B cell (primary cell): ENCODE measurements around the gene DOCK1. TPM values are rescaled to one million over a fixed set of nuclear protein-coding genes. Genes with fewer than 3 reads are reported as not detected.

Experiments used
- ATAC-seq: fragments of 200-7000 bp; cut with Tn5 transposase; one replicate; pipeline ENCODE4 v1.10.0; 2021; ENCODE audit warnings: low read depth, mild to moderate bottlenecking, moderate number of reproducible peaks, moderate library complexity
- CTCF ChIA-PET: fragments of 350-600 bp; sonication (Branson Sonifier 250); formaldehyde crosslinking; loops from one replicate; lab custom pipeline; 2021; ENCODE audit warnings: antibody characterized with exemption, inconsistent platforms; lab: Charles Lee
- POLR2A ChIA-PET: fragments of 350-600 bp; sonication (Branson Sonifier 250); formaldehyde crosslinking; loops from one replicate; lab custom pipeline; 2021; ENCODE audit warnings: antibody characterized with exemption; lab: Charles Lee
- DNase-seq: peaks from one replicate; pipeline ENCODE4 v3.0.0; 2013
- H2AFZ ChIP-seq: 2 replicates; pipeline ENCODE4 v1.6.1; 2012; ENCODE audit warnings: mild to moderate bottlenecking, low read depth, low read length; ENCODE audit not compliant: insufficient read depth, poor library complexity, severe bottlenecking
- H3K27ac ChIP-seq, 2 donors: 1 replicate in 1 of 2; 2 replicates in 1 of 2; pipeline ENCODE4 v1.5.1; 2012 to 2013; ENCODE audit warnings: low read length in 2 of 2, mild to moderate bottlenecking in 2 of 2, moderate library complexity in 1 of 2
- H3K27me3 ChIP-seq, 4 experiments: fragments of 200-600 bp in 1 of 4; sonication (generic) in 1 of 4; replicated peaks in 1 of 4; 1 replicate in 2 of 4; 2 replicates in 2 of 4; pipeline versions ENCODE4 v1.6.1 to v1.7.0; 2013 to 2016; ENCODE audit warnings: low read length in 3 of 4, mild to moderate bottlenecking in 2 of 4, mixed read lengths in 1 of 4, moderate library complexity in 1 of 4; ENCODE audit not compliant: insufficient read depth in 4 of 4, control insufficient read depth in 3 of 4; ENCODE audit errors: control extremely low read depth in 1 of 4
- H3K36me3 ChIP-seq, 2 experiments: replicated peaks in 1 of 2; 1 replicate in 1 of 2; 2 replicates in 1 of 2; pipeline versions ENCODE4 v1.6.1 to v1.7.1; 2013; ENCODE audit warnings: low read length in 1 of 2; ENCODE audit not compliant: insufficient read depth in 2 of 2, control insufficient read depth in 1 of 2; ENCODE audit errors: control extremely low read depth in 1 of 2, extremely low read depth in 1 of 2
- H3K4me1 ChIP-seq, 2 donors: fragments of 200-600 bp in 1 of 2; sonication (generic) in 1 of 2; 1 replicate in 1 of 2; 2 replicates in 1 of 2; pipeline versions ENCODE4 v1.5.1 to v1.6.1; 2013 to 2017; ENCODE audit warnings: low read length in 2 of 2; ENCODE audit not compliant: control insufficient read depth in 2 of 2, insufficient read depth in 2 of 2
- H3K4me2 ChIP-seq: replicated peaks from 2 replicates; pipeline ENCODE3; 2012; ENCODE audit warnings: mild to moderate bottlenecking, low read depth, low read length; ENCODE audit not compliant: poor library complexity, severe bottlenecking
- H3K4me3 ChIP-seq, 5 experiments: fragments of 200-600 bp in 1 of 5; sonication (generic) in 1 of 5; 1 replicate in 3 of 5; 2 replicates in 2 of 5; pipeline versions ENCODE4 v1.5.1 to v1.7.0; 2011 to 2016; ENCODE audit warnings: low read length in 4 of 5, mild to moderate bottlenecking in 4 of 5, low read depth in 2 of 5, control low read depth in 1 of 5, moderate library complexity in 1 of 5; ENCODE audit not compliant: insufficient read depth in 1 of 5; ENCODE audit errors: control extremely low read depth in 1 of 5, extremely low read depth in 1 of 5
- H3K79me2 ChIP-seq: fragments of 200-600 bp; sonication (generic); one replicate; pipeline ENCODE4 v1.6.0; 2016; ENCODE audit warnings: low read length; ENCODE audit not compliant: control insufficient read depth, insufficient read depth
- H3K9ac ChIP-seq: fragments of 200-600 bp; sonication (generic); 2 replicates; pipeline ENCODE4 v1.6.1; 2017; ENCODE audit warnings: mild to moderate bottlenecking, low read length, moderate library complexity
- H3K9me3 ChIP-seq, 3 donors: one replicate each; pipeline versions ENCODE4 v1.6.1 to v1.7.1; 2013; ENCODE audit warnings: low read length in 2 of 3; ENCODE audit not compliant: control insufficient read depth in 2 of 3, insufficient read depth in 1 of 3; ENCODE audit errors: control extremely low read depth in 1 of 3
- H4K20me1 ChIP-seq: 2 replicates; pipeline ENCODE4 v1.6.0; 2012; ENCODE audit warnings: mild to moderate bottlenecking, low read length; ENCODE audit not compliant: insufficient read depth, control insufficient read depth, poor library complexity, severe bottlenecking
- H3K27ac Mint-ChIP-seq: one replicate; pipeline ENCODE4 v1.8.0; 2021; ENCODE audit warnings: mixed read lengths
- H3K27me3 Mint-ChIP-seq: one replicate; pipeline ENCODE4 v1.8.0; 2021; ENCODE audit warnings: mixed read lengths
- H3K4me1 Mint-ChIP-seq: one replicate; pipeline ENCODE4 v1.8.0; 2021; ENCODE audit warnings: mixed read lengths
- H3K4me3 Mint-ChIP-seq: one replicate; pipeline ENCODE4 v1.8.0; 2021; ENCODE audit warnings: mixed read lengths
- H3K9me3 Mint-ChIP-seq: one replicate; pipeline ENCODE4 v1.8.0; 2022; ENCODE audit warnings: mixed read lengths; ENCODE audit not compliant: insufficient read depth
- EZH2 ChIP-seq: IDR thresholded peaks from 2 replicates; pipeline ENCODE4 v1.6.1; 2012; ENCODE audit warnings: borderline replicate concordance, low read depth, mild to moderate bottlenecking, moderate library complexity, low read length; ENCODE audit not compliant: insufficient read depth, poor library complexity, severe bottlenecking
- WGBS: methylation state at CpG from one replicate; pipeline ENCODE4 v1.1.5; 2013; ENCODE audit warnings: missing lambda C conversion rate; ENCODE audit not compliant: insufficient coverage; 5-methylcytosine and 5-hydroxymethylcytosine counted together
- intact Hi-C: fragments of 100-400 bp; cut with micrococcal nuclease; formaldehyde crosslinking; loops from one replicate; pipeline ENCODE4 v1.10.0; 2022
- polyA plus RNA-seq: library from polyadenylated mRNA; depleted of rRNA; stranded (reverse); fragments of >200 nt; gene quantifications from 2 replicates; pipeline ENCODE4 v1.2.3, GENCODE V29; 2012
- total RNA-seq, 2 donors: library from RNA; stranded (reverse); fragments of 120-200 nt in 1 of 2; gene quantifications; 1 replicate in 1 of 2; 2 replicates in 1 of 2; pipeline versions ENCODE4 v1.2.3 to v1.2.4, GENCODE V29; 2013 to 2022
- TF ChIP-seq, protein P1 (sequence below): fragments of 200-600 bp; IDR thresholded peaks from one replicate; pipeline ENCODE4 v1.8.0; 2022; ENCODE audit warnings: antibody characterized with exemption, mild to moderate bottlenecking

DOCK1 gene
- total and polyA plus RNA-seq, 2 donors (not counting 1 experiment from before 2014, with no cell fraction given), result not detected

DNA sequence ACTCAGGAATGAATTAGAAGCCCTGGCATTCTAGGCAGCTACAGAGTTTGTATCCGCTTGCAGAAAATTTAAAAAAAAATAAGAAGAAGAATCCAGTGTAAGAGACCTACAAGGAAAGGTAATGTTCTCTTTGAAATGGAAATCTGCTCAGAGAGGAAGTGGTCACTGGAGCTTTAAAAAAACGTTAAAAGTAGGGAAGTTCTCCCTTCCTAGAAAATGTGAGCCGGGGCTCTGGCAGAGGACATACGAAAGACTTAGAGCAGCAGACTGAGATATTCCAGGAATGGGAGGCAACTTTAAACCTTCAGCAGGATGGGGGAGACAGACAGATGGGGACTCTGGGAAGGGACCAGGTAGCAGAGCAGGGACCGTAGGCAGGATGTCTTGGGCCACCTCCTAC is 494.4 kb downstream of the DOCK1 start:
- no peaks in the 10 kb centered on the region for H3K36me3 ChIP-seq
- no peaks in the 10 kb centered on the region for H3K4me1 Mint-ChIP-seq
- no peaks in the 10 kb centered on the region for H4K20me1 ChIP-seq
- no peak overlapping the region for H3K4me3 ChIP-seq
- no peaks in the 10 kb centered on the region for H3K27me3 ChIP-seq
- 21% methylated on average over 3 of the region's 5 CpGs for WGBS
- no peak overlapping the region for H3K9ac ChIP-seq
- intact Hi-C loops, result no loop called here
- no peak overlapping the region for H3K27ac ChIP-seq
- H3K9me3 Mint-ChIP-seq, result peaks cover 3% of the 10 kb centered on the region
- H3K4me3 Mint-ChIP-seq, result no peak overlapping the region
- H2AFZ ChIP-seq, result no peak overlapping the region
- POLR2A ChIA-PET, result no interaction called here
- H3K27me3 Mint-ChIP-seq, result no peaks in the 10 kb centered on the region
- no peak overlapping the region for H3K4me2 ChIP-seq
- no peak overlapping the region for H3K27ac Mint-ChIP-seq
- H3K79me2 ChIP-seq, result no peaks in the 10 kb centered on the region
- CTCF ChIA-PET, result no interaction called here
- ATAC-seq (no peak), DNase-seq (no peak)
- H3K9me3 ChIP-seq, result peaks cover 0 to 21% (median 0%) of the 10 kb centered on the region in 3 donors
- TF ChIP-seq, protein P1, sequence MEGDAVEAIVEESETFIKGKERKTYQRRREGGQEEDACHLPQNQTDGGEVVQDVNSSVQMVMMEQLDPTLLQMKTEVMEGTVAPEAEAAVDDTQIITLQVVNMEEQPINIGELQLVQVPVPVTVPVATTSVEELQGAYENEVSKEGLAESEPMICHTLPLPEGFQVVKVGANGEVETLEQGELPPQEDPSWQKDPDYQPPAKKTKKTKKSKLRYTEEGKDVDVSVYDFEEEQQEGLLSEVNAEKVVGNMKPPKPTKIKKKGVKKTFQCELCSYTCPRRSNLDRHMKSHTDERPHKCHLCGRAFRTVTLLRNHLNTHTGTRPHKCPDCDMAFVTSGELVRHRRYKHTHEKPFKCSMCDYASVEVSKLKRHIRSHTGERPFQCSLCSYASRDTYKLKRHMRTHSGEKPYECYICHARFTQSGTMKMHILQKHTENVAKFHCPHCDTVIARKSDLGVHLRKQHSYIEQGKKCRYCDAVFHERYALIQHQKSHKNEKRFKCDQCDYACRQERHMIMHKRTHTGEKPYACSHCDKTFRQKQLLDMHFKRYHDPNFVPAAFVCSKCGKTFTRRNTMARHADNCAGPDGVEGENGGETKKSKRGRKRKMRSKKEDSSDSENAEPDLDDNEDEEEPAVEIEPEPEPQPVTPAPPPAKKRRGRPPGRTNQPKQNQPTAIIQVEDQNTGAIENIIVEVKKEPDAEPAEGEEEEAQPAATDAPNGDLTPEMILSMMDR, result no peak
- TF ChIP-seq EZH2, result no peak
- H3K4me1 ChIP-seq, result no peaks in the 10 kb centered on the region

DNA sequence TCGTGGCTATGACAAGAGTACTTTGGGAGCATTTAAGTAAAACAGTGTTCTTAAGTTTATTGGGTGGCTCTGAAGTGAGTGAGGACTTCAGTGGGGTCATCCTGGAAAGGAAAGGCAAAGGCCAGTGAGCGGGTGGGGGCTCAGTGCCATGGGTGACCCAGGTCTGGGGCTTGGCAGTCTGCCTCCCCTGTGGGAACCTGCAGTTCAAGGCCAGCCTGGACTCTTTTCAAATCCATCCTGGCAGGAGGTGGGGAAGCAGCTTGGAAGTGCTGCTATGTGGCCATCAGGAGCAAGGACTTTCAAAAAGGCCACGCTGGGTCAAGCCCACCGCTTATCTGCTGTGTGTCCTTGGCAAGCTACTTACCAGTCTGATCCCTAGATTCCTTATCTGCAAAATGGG is 495.0 kb downstream of the DOCK1 start:
- Mint-ChIP-seq H3K4me3 (no peak overlapping the region), H3K4me1 (no peaks in the 10 kb centered on the region), H3K27me3 (no peaks in the 10 kb centered on the region), H3K27ac (no peak overlapping the region), H3K9me3 (peaks cover 3% of the 10 kb centered on the region)
- DNase-seq, result no peak
- TF ChIP-seq, protein P1, result no peak
- TF ChIP-seq EZH2, result no peak
- Histone ChIP-seq H3K9me3 (peaks cover 0 to 21% (median 0%) of the 10 kb centered on the region in 3 donors), H3K9ac (no peak overlapping the region), H3K36me3 (no peaks in the 10 kb centered on the region), H3K79me2 (no peaks in the 10 kb centered on the region), H3K4me3 (no peak overlapping the region), H3K4me2 (no peak overlapping the region), H4K20me1 (no peaks in the 10 kb centered on the region), H3K27me3 (no peaks in the 10 kb centered on the region), H3K4me1 (no peaks in the 10 kb centered on the region), H3K27ac (no peak overlapping the region), H2AFZ (no peak overlapping the region)
- ATAC-seq, result no peak
- POLR2A ChIA-PET, result no interaction called here
- intact Hi-C loops, result no loop called here
- CTCF ChIA-PET, result no interaction called here
- 96% methylated on average over 3 of the region's 4 CpGs for WGBS
